B cell (primary cell): ENCODE data around the gene KHNYN.

Experiments
- EZH2 ChIP-seq: IDR thresholded peaks from 2 replicates; pipeline ENCODE4 v1.6.1; 2012; ENCODE audit warnings: borderline replicate concordance, low read depth, mild to moderate bottlenecking, moderate library complexity, low read length; ENCODE audit not compliant: insufficient read depth, poor library complexity, severe bottlenecking
- TF ChIP-seq, protein P1 (sequence below): fragments of 200-600 bp; IDR thresholded peaks from one replicate; pipeline ENCODE4 v1.8.0; 2022; ENCODE audit warnings: antibody characterized with exemption, mild to moderate bottlenecking

DNA sequence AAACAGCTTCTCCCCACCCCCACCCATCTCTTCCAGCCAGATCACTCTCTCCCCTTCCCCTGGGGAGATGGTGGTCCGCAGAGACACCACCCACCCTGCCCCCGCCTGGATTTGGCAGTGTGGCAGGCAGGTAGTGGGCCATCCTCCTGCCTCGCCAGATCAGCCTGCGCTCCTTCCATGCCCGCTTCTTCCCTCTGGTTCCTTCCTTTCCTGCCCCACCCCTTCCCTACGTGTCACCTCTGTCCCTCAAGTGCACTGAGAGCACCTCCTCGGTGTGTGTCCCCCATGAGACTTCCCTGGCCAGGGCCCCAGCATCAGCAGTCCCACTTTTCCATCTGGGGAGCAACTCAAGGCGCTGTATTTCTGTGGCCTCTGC lies 30.3 kb upstream of the KHNYN start:
- TF ChIP-seq, protein P1, sequence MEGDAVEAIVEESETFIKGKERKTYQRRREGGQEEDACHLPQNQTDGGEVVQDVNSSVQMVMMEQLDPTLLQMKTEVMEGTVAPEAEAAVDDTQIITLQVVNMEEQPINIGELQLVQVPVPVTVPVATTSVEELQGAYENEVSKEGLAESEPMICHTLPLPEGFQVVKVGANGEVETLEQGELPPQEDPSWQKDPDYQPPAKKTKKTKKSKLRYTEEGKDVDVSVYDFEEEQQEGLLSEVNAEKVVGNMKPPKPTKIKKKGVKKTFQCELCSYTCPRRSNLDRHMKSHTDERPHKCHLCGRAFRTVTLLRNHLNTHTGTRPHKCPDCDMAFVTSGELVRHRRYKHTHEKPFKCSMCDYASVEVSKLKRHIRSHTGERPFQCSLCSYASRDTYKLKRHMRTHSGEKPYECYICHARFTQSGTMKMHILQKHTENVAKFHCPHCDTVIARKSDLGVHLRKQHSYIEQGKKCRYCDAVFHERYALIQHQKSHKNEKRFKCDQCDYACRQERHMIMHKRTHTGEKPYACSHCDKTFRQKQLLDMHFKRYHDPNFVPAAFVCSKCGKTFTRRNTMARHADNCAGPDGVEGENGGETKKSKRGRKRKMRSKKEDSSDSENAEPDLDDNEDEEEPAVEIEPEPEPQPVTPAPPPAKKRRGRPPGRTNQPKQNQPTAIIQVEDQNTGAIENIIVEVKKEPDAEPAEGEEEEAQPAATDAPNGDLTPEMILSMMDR = no peak
- no peak for TF ChIP-seq EZH2
